CD4-positive, alpha-beta T cell (primary cell): ENCODE measurements around the gene TRAPPC2. TPM values are rescaled to one million over a fixed set of nuclear protein-coding genes. Genes with fewer than 3 reads are reported as not detected.

Source experiments
- ATAC-seq: fragments of 200-7000 bp; cut with Tn5 transposase; one replicate; pipeline ENCODE4 v1.10.0; 2022; ENCODE audit warnings: mild to moderate bottlenecking; ENCODE audit not compliant: poor library complexity
- CTCF ChIA-PET: fragments of 350-600 bp; sonication (Branson Sonifier 250); formaldehyde crosslinking; loops from one replicate; lab custom pipeline; 2021; ENCODE audit warnings: antibody characterized with exemption, inconsistent platforms; lab: Charles Lee
- POLR2A ChIA-PET: fragments of 350-600 bp; sonication (Branson Sonifier 250); formaldehyde crosslinking; loops from one replicate; lab custom pipeline; 2021; ENCODE audit warnings: antibody characterized with exemption, inconsistent platforms; lab: Charles Lee
- DNase-seq, 14 experiments: peaks; one replicate each; pipeline ENCODE4 v3.0.0-alpha.2; 2013 to 2020; ENCODE audit warnings: mixed read lengths in 2 of 14
- H3K27ac ChIP-seq, 2 donors: one replicate each; pipeline versions ENCODE4 v1.5.1 to v1.7.0; 2013; ENCODE audit warnings: low read length in 2 of 2, low read depth in 1 of 2, mild to moderate bottlenecking in 1 of 2
- H3K27me3 ChIP-seq, 2 experiments: 1 replicate in 1 of 2; 2 replicates in 1 of 2; pipeline versions ENCODE4 v1.6.1 to v1.7.0; 2013; ENCODE audit warnings: low read length in 2 of 2, control low read depth in 1 of 2, mild to moderate bottlenecking in 1 of 2, moderate library complexity in 1 of 2; ENCODE audit not compliant: insufficient read depth in 2 of 2, control insufficient read depth in 1 of 2
- H3K36me3 ChIP-seq: one replicate; pipeline ENCODE4 v1.6.1; 2013; ENCODE audit warnings: low read length, control low read depth; ENCODE audit not compliant: insufficient read depth
- H3K4me1 ChIP-seq: one replicate; pipeline ENCODE4 v1.6.1; 2013; ENCODE audit warnings: low read length, control low read depth; ENCODE audit not compliant: insufficient read depth
- H3K4me3 ChIP-seq: one replicate; pipeline ENCODE4 v1.5.1; 2013; ENCODE audit warnings: mild to moderate bottlenecking, low read length, moderate library complexity
- H3K9me3 ChIP-seq, 2 experiments: 1 replicate in 1 of 2; 2 replicates in 1 of 2; pipeline versions ENCODE4 v1.6.1 to v1.7.0; 2013; ENCODE audit warnings: low read length in 2 of 2, mild to moderate bottlenecking in 2 of 2, control low read depth in 1 of 2, moderate library complexity in 1 of 2; ENCODE audit not compliant: control insufficient read depth in 1 of 2, insufficient read depth in 1 of 2
- H3K27ac Mint-ChIP-seq: one replicate; pipeline ENCODE4 v1.8.0; 2020; ENCODE audit warnings: mixed read lengths
- H3K27me3 Mint-ChIP-seq: one replicate; pipeline ENCODE4 v1.8.0; 2021; ENCODE audit warnings: mixed read lengths
- H3K36me3 Mint-ChIP-seq: one replicate; pipeline ENCODE4 v1.8.0; 2021; ENCODE audit warnings: low read depth, mixed read lengths
- H3K4me1 Mint-ChIP-seq: one replicate; pipeline ENCODE4 v1.8.0; 2021; ENCODE audit warnings: low read depth, mixed read lengths
- H3K4me3 Mint-ChIP-seq: one replicate; pipeline ENCODE4 v1.8.0; 2020; ENCODE audit warnings: mild to moderate bottlenecking, mixed read lengths
- H3K9me3 Mint-ChIP-seq: one replicate; pipeline ENCODE4 v1.8.0; 2020; ENCODE audit warnings: mixed read lengths
- CTCF ChIP-seq: fragments of 200-600 bp; IDR thresholded peaks from one replicate; pipeline ENCODE4 v1.8.0; 2022; ENCODE audit warnings: antibody characterized with exemption, mild to moderate bottlenecking
- intact Hi-C, 2 experiments: fragments of 100-400 bp; cut with DNase I in 1 of 2; cut with micrococcal nuclease in 1 of 2; formaldehyde crosslinking; loops; one replicate each; pipeline versions ENCODE4 v1.15.1 to v1.9.0; 2023 to 2025; cut with DNase I, micrococcal nuclease
- total RNA-seq, 174 experiments: library from RNA in 2 of 174; stranded (reverse) in 2 of 174; gene quantifications; one replicate each; pipeline ENCODE4 v1.2.3 and lab custom pipeline; 2021 to 2026

Gene TRAPPC2
- total RNA-seq, 2 experiments from 2014 or later = 21.4 to 22.3 TPM

GRCh38 chrX:13662355-13662791, 72.0 kb downstream of the TRAPPC2 start:
- CTCF ChIA-PET = interaction anchor here (0.8 to 1.2 kb wide), 2 partner anchors 72 to 174 kb away, joined by 4 read pairs; partner anchors contain the start of genes OFD1 and TRAPPC2
- Mint-ChIP-seq H3K27me3 (no peaks in the 10 kb centered on the region), H3K4me1 (peaks cover 10% of the 10 kb centered on the region), H3K4me3 (peak overlapping the region; percentile 51), H3K27ac (peak overlapping the region; percentile 72), H3K36me3 (peaks cover 56% of the 10 kb centered on the region), H3K9me3 (no peaks in the 10 kb centered on the region)
- ATAC-seq (no peak), DNase-seq (no peak)
- Histone ChIP-seq H3K4me3 (peak overlapping the region; percentile 19), H3K4me1 (peaks cover 3% of the 10 kb centered on the region), H3K36me3 (peaks cover 28% of the 10 kb centered on the region), H3K27me3 (no peaks in the 10 kb centered on the region), H3K27ac (peak overlapping the region in 1 of 2 donors; percentile 34), H3K9me3 (no peaks in the 10 kb centered on the region)
- intact Hi-C loops = no loop called here
- POLR2A ChIA-PET = interaction anchor here (1.4 to 1.8 kb wide), 3 partner anchors 27 to 73 kb away, joined by 3 to 14 read pairs (median 7); partner anchors contain the start of genes OFD1, RAB9A and TRAPPC2
- no peak for TF ChIP-seq CTCF

Other genes starting within 250 kb of the TRAPPC2 start
- not detected for gene EGFL6, start 165.0 kb downstream of the TRAPPC2 start, total RNA-seq
- 1 to 10 TPM; 6.5 to 8.3 TPM for gene TCEANC, start 81.5 kb downstream of the TRAPPC2 start, total RNA-seq
- gene RAB9A, start 45.5 kb downstream of the TRAPPC2 start, total RNA-seq = 10 to 100 TPM; 21.4 to 25.2 TPM
- gene OFD1, start 128 bp upstream of the TRAPPC2 start, total RNA-seq = 10 to 100 TPM; 59.1 to 60.0 TPM
- not detected for gene GPM6B, start 82.5 kb upstream of the TRAPPC2 start, total RNA-seq